H1 (cell line): ENCODE measurements around the gene ZNF624. TPM values are rescaled to one million over a fixed set of nuclear protein-coding genes. Genes with fewer than 3 reads are reported as not detected.

ENCODE experiments used
- SIX5 ChIP-seq: IDR thresholded peaks from 2 replicates; pipeline ENCODE4 v1.6.1; 2011; ENCODE audit warnings: mild to moderate bottlenecking, low read depth, low read length
- polyA plus RNA-seq, 7 experiments: library from polyadenylated mRNA; depleted of rRNA in 3 of 7; stranded (reverse) in 5 of 7; unstranded in 2 of 7; fragments of >200 nt in 5 of 7; fragments of 200-250 nt in 2 of 7; gene quantifications; 1 replicate in 5 of 7; 2 replicates in 1 of 7; 4 replicates in 1 of 7; pipeline versions ENCODE4 v1.2.1 to v1.2.3, GENCODE V29; 2011 to 2013; ENCODE audit warnings: missing spikeins in 2 of 7, mixed read lengths in 2 of 7
- total RNA-seq: library from RNA; stranded (reverse); fragmentation: NEBNext Ultra II Directional; extraction: Animal tissue kit (Norgen Biotek cat#: 25700); gene quantifications from 2 replicates; pipeline ENCODE4 v1.2.1, GENCODE V29; 2021
- TF ChIP-seq, protein P1 (sequence below): fragments of 300-600 bp; sonication (generic); IDR thresholded peaks from 2 replicates; pipeline ENCODE4 v1.7.1; 2012; ENCODE audit warnings: low read length, moderate library complexity, mild to moderate bottlenecking, inconsistent platforms; ENCODE audit not compliant: insufficient replicate concordance

ZNF624 gene
- total and polyA plus RNA-seq, 2 of the 8 experiments (the other 6 are each of a cell fraction or from before 2014, with no cell fraction given) = 0.39 to 2.5 TPM

DNA sequence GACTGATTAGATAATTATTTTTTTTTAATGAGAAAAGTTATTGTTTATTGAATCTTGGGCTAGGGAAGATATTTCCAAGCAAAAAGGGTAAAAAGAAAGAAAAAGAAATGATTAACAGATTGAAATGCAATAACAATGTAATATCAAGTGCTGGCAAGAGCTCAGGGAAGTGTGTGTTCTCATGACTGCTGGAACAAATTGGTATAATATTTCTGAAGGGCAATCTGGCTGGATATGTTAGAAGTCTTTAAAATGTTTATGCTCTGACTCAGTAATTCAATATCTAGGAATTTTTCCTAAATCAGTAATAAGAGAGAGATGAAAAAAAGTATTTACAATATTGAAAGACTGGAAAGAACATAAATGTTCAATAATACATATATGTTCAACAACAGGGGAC lies 7.6 kb upstream of the ZNF624 start (continued):
- TF ChIP-seq, protein P1, sequence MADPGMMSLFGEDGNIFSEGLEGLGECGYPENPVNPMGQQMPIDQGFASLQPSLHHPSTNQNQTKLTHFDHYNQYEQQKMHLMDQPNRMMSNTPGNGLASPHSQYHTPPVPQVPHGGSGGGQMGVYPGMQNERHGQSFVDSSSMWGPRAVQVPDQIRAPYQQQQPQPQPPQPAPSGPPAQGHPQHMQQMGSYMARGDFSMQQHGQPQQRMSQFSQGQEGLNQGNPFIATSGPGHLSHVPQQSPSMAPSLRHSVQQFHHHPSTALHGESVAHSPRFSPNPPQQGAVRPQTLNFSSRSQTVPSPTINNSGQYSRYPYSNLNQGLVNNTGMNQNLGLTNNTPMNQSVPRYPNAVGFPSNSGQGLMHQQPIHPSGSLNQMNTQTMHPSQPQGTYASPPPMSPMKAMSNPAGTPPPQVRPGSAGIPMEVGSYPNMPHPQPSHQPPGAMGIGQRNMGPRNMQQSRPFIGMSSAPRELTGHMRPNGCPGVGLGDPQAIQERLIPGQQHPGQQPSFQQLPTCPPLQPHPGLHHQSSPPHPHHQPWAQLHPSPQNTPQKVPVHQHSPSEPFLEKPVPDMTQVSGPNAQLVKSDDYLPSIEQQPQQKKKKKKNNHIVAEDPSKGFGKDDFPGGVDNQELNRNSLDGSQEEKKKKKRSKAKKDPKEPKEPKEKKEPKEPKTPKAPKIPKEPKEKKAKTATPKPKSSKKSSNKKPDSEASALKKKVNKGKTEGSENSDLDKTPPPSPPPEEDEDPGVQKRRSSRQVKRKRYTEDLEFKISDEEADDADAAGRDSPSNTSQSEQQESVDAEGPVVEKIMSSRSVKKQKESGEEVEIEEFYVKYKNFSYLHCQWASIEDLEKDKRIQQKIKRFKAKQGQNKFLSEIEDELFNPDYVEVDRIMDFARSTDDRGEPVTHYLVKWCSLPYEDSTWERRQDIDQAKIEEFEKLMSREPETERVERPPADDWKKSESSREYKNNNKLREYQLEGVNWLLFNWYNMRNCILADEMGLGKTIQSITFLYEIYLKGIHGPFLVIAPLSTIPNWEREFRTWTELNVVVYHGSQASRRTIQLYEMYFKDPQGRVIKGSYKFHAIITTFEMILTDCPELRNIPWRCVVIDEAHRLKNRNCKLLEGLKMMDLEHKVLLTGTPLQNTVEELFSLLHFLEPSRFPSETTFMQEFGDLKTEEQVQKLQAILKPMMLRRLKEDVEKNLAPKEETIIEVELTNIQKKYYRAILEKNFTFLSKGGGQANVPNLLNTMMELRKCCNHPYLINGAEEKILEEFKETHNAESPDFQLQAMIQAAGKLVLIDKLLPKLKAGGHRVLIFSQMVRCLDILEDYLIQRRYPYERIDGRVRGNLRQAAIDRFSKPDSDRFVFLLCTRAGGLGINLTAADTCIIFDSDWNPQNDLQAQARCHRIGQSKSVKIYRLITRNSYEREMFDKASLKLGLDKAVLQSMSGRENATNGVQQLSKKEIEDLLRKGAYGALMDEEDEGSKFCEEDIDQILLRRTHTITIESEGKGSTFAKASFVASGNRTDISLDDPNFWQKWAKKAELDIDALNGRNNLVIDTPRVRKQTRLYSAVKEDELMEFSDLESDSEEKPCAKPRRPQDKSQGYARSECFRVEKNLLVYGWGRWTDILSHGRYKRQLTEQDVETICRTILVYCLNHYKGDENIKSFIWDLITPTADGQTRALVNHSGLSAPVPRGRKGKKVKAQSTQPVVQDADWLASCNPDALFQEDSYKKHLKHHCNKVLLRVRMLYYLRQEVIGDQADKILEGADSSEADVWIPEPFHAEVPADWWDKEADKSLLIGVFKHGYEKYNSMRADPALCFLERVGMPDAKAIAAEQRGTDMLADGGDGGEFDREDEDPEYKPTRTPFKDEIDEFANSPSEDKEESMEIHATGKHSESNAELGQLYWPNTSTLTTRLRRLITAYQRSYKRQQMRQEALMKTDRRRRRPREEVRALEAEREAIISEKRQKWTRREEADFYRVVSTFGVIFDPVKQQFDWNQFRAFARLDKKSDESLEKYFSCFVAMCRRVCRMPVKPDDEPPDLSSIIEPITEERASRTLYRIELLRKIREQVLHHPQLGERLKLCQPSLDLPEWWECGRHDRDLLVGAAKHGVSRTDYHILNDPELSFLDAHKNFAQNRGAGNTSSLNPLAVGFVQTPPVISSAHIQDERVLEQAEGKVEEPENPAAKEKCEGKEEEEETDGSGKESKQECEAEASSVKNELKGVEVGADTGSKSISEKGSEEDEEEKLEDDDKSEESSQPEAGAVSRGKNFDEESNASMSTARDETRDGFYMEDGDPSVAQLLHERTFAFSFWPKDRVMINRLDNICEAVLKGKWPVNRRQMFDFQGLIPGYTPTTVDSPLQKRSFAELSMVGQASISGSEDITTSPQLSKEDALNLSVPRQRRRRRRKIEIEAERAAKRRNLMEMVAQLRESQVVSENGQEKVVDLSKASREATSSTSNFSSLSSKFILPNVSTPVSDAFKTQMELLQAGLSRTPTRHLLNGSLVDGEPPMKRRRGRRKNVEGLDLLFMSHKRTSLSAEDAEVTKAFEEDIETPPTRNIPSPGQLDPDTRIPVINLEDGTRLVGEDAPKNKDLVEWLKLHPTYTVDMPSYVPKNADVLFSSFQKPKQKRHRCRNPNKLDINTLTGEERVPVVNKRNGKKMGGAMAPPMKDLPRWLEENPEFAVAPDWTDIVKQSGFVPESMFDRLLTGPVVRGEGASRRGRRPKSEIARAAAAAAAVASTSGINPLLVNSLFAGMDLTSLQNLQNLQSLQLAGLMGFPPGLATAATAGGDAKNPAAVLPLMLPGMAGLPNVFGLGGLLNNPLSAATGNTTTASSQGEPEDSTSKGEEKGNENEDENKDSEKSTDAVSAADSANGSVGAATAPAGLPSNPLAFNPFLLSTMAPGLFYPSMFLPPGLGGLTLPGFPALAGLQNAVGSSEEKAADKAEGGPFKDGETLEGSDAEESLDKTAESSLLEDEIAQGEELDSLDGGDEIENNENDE = no peak
- no peak for TF ChIP-seq SIX5
